Stimulated activated naive B cell treated with anti-CD40 and anti-IgM and Interleukin-4, amounts not matched to agents 10 μg/mL and 1 μg/mL and 100 μg/mL, for 72 hours (primary cell): ENCODE data around the gene PIK3R5.
A peak's percentile ranks its signal among the peaks of the same experiment; 100 is the strongest.

Experiments used
- ATAC-seq, 2 donors: fragments of 150-1000 bp; cut with Tn5 transposase; replicated peaks; 2 replicates each; pipeline ENCODE4 v1.10.0; 2021; ENCODE audit warnings: moderate library complexity in 1 of 2
- DNase-seq: peaks from one replicate; pipeline ENCODE4 v3.0.0; 2021
- H3K27ac Mint-ChIP-seq: one replicate; pipeline ENCODE4 v1.8.0; 2022; ENCODE audit warnings: mild to moderate bottlenecking, mixed read lengths
- H3K27me3 Mint-ChIP-seq, 2 donors: one replicate each; pipeline ENCODE4 v1.8.0; 2022; ENCODE audit warnings: mixed read lengths in 2 of 2
- H3K36me3 Mint-ChIP-seq, 2 donors: one replicate each; pipeline ENCODE4 v1.8.0; 2022; ENCODE audit warnings: mixed read lengths in 2 of 2, mild to moderate bottlenecking in 1 of 2
- H3K4me1 Mint-ChIP-seq, 2 donors: one replicate each; pipeline ENCODE4 v1.8.0; 2022; ENCODE audit warnings: mixed read lengths in 2 of 2, mild to moderate bottlenecking in 1 of 2
- H3K4me3 Mint-ChIP-seq, 2 donors: one replicate each; pipeline ENCODE4 v1.8.0; 2022; ENCODE audit warnings: mild to moderate bottlenecking in 2 of 2, mixed read lengths in 2 of 2, moderate library complexity in 1 of 2
- H3K9me3 Mint-ChIP-seq, 2 donors: one replicate each; pipeline ENCODE4 v1.8.0; 2022; ENCODE audit warnings: mixed read lengths in 2 of 2, mild to moderate bottlenecking in 1 of 2

Gene PIK3R5

GRCh38 chr17:8841844-8842243 lies 123.7 kb downstream of the PIK3R5 start:
- H3K36me3 Mint-ChIP-seq = no peaks in the 10 kb centered on the region
- DNase-seq (no peak), ATAC-seq (no peak)
- H3K27me3 Mint-ChIP-seq = peaks cover 10% of the 10 kb centered on the region in 2 donors
- no peaks in the 10 kb centered on the region for H3K9me3 Mint-ChIP-seq
- H3K4me1 Mint-ChIP-seq = peaks cover 8 to 16% of the 10 kb centered on the region in 2 donors
- no peak overlapping the region for H3K27ac Mint-ChIP-seq
- H3K4me3 Mint-ChIP-seq = no peak overlapping the region

- Mint-ChIP-seq H3K27ac (no peak overlapping the region), H3K4me3 (no peak overlapping the region), H3K9me3 (peaks cover 4 to 7% of the 10 kb centered on the region in 2 donors), H3K36me3 (peaks cover 5 to 10% of the 10 kb centered on the region in 2 donors), H3K4me1 (peaks cover 8 to 16% of the 10 kb centered on the region in 2 donors), H3K27me3 (peaks cover 14 to 27% of the 10 kb centered on the region in 2 donors)
- no peak for DNase-seq
- ATAC-seq = no peak
Measured at GRCh38 chr17:8839410-8839935, 126.0 kb downstream of the PIK3R5 start.

GRCh38 chr17:8838551-8839095 lies 126.9 kb downstream of the PIK3R5 start:
- peaks cover 5 to 13% of the 10 kb centered on the region in 2 donors for H3K4me1 Mint-ChIP-seq
- peaks cover 4 to 7% of the 10 kb centered on the region in 2 donors for H3K9me3 Mint-ChIP-seq
- H3K4me3 Mint-ChIP-seq = no peak overlapping the region
- peaks cover 14 to 27% of the 10 kb centered on the region in 2 donors for H3K27me3 Mint-ChIP-seq
- peaks cover 5 to 10% of the 10 kb centered on the region in 2 donors for H3K36me3 Mint-ChIP-seq
- ATAC-seq = no peak
- H3K27ac Mint-ChIP-seq = no peak overlapping the region
- DNase-seq = no peak

GRCh38 chr17:8837563-8838075 lies 127.9 kb downstream of the PIK3R5 start:
- Mint-ChIP-seq H3K27me3 (peaks cover 14 to 27% of the 10 kb centered on the region in 2 donors), H3K4me3 (no peak overlapping the region), H3K27ac (peak overlapping the region; percentile 14), H3K9me3 (peaks cover 4 to 7% of the 10 kb centered on the region in 2 donors), H3K4me1 (peaks cover 2 to 5% of the 10 kb centered on the region in 2 donors), H3K36me3 (peaks cover 5 to 10% of the 10 kb centered on the region in 2 donors)
- no peak for ATAC-seq
- no peak for DNase-seq

GRCh38 chr17:8836821-8837562 lies 128.5 kb downstream of the PIK3R5 start:
- ATAC-seq (no peak), DNase-seq (no peak)
- Mint-ChIP-seq H3K36me3 (peaks cover 5 to 10% of the 10 kb centered on the region in 2 donors), H3K27ac (no peak overlapping the region), H3K9me3 (peaks cover 4 to 7% of the 10 kb centered on the region in 2 donors), H3K4me3 (no peak overlapping the region), H3K27me3 (peaks cover 14 to 27% of the 10 kb centered on the region in 2 donors), H3K4me1 (peaks cover 0 to 2% of the 10 kb centered on the region in 2 donors)

GRCh38 chr17:8835631-8836364 lies 129.7 kb downstream of the PIK3R5 start:
- no peak for ATAC-seq
- H3K4me1 Mint-ChIP-seq = peaks cover 0 to 2% of the 10 kb centered on the region in 2 donors
- no peak overlapping the region for H3K27ac Mint-ChIP-seq
- no peak for DNase-seq
- no peak overlapping the region for H3K4me3 Mint-ChIP-seq
- peaks cover 14 to 27% of the 10 kb centered on the region in 2 donors for H3K27me3 Mint-ChIP-seq
- peaks cover 5 to 10% of the 10 kb centered on the region in 2 donors for H3K36me3 Mint-ChIP-seq
- peaks cover 4 to 7% of the 10 kb centered on the region in 2 donors for H3K9me3 Mint-ChIP-seq

DNA sequence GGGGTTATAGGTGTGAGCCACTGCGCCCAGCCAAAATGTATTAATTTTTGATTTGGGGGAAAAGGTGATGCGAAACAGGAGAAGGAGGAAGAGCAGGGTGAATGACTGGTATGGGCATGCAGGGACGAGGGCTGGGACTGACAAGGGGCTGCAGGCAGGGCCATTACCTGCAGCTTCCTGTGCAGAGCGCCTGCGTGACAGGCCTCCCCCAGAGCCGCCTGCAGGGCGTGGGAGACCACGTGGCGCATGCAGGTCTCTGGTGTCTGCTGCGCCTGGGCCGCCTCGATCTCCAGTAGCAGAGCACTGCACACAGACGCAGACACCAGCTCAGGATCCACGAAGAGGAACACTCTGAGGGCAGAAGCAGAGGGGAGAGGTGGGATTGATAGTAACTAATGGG lies 130.4 kb downstream of the PIK3R5 start:
- ATAC-seq = no peak
- Mint-ChIP-seq H3K36me3 (peaks cover 5 to 10% of the 10 kb centered on the region in 2 donors), H3K27me3 (peaks cover 14 to 27% of the 10 kb centered on the region in 2 donors), H3K4me1 (peaks cover 0 to 2% of the 10 kb centered on the region in 2 donors), H3K4me3 (no peak overlapping the region), H3K27ac (no peak overlapping the region), H3K9me3 (peaks cover 4 to 7% of the 10 kb centered on the region in 2 donors)
- DNase-seq = no peak

DNA sequence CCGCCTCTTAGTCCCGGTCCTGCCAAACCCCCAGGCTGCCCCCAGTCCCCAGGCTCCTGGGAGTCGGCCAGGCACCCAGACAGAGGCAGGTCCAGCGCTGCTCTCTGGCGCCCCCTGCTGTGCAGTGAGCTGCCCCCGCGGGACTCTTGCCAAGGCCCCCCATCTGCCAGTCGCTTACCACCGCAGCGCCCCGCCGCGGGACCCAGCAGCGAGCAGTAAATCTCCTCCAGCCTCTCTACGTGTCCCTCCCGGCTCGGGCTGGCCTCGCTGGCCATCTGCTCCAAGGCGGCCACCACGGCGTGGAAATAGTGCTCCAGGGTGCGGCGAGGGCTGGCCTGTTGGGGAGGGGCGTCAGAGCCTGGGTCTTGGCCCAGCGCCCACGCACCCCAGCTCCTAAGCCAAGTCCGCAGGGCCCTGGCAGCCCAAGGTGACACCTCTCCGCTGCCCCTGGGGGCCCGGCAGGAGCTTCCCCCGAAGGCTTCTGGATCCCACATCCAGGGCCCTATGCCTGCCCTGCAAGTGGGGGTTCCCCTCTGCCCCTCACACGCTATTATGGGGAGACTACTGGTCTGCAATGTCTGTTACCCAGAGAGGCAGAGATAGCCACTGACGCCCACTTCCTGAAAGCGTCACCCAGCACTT lies 132.7 kb downstream of the PIK3R5 start:
- peaks cover 4 to 7% of the 10 kb centered on the region in 2 donors for H3K9me3 Mint-ChIP-seq
- H3K27ac Mint-ChIP-seq = no peak overlapping the region
- peaks cover 14 to 26% of the 10 kb centered on the region in 2 donors for H3K27me3 Mint-ChIP-seq
- ATAC-seq = peak in 1 of 2 donors; percentile 42
- H3K36me3 Mint-ChIP-seq = peaks cover 5 to 10% of the 10 kb centered on the region in 2 donors
- H3K4me3 Mint-ChIP-seq = no peak overlapping the region
- no peak for DNase-seq
- H3K4me1 Mint-ChIP-seq = peaks cover 0 to 2% of the 10 kb centered on the region in 2 donors

DNA sequence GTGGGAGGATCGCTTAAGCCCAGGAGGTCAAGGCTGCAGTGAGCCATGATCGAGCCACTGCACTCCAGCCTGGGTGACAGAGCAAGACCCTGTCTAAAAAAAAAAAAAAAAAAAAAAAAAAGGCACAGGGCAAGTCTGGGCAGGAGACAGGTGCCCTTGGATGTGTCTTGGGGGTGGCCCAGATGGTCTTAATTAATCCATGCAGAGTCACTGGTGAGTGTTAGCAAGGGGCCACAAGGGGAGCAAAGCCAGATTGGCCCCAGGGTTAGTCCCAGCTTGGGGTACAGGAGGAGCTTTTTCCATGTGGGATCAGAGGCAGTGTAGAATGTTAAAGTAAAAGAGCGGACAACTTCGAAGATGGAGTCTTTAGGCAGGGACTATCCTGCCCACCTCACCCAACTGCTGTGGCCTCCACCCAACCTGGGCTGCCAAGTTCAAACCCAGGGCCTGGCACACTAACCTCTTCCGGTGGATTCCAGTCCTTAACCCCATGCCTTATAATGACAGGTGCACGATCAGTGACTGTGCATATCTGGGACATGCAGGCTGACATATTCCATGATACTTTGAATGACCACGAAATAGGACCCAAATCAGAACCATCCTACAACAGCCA lies 134.2 kb downstream of the PIK3R5 start:
- peaks cover 0 to 2% of the 10 kb centered on the region in 2 donors for H3K4me1 Mint-ChIP-seq
- DNase-seq (no peak), ATAC-seq (no peak)
- no peak overlapping the region for H3K27ac Mint-ChIP-seq
- no peak overlapping the region for H3K4me3 Mint-ChIP-seq
- peaks cover 5 to 10% of the 10 kb centered on the region in 2 donors for H3K36me3 Mint-ChIP-seq
- H3K27me3 Mint-ChIP-seq = peaks cover 0 to 14% of the 10 kb centered on the region in 2 donors
- H3K9me3 Mint-ChIP-seq = peaks cover 5 to 7% of the 10 kb centered on the region in 2 donors

DNA sequence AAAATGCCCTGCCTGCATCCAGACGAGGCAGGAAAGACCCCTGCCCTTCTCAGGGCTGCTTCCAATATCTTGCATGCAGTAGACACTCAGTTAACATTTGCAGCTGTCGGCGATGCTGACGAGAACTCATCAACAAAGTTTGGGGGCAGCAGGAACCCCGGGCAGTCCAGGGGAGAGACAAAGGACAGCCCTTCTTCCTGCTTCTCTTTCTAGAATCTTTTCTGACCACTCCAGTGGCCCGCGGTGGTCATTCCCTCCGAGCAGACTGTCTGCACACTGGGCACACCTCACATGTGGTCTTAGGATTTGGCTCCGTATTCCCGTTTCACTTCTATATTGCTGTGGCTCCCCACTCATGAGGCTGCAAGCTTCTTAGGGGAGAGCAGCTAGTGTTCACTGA lies 135.4 kb downstream of the PIK3R5 start:
- Mint-ChIP-seq H3K27ac (no peak overlapping the region), H3K27me3 (peaks cover 0 to 2% of the 10 kb centered on the region in 2 donors), H3K36me3 (peaks cover 2 to 4% of the 10 kb centered on the region in 2 donors), H3K4me1 (no peaks in the 10 kb centered on the region), H3K4me3 (no peak overlapping the region), H3K9me3 (peaks cover 2 to 4% of the 10 kb centered on the region in 2 donors)
- ATAC-seq (no peak), DNase-seq (no peak)

- Mint-ChIP-seq H3K4me1 (no peaks in the 10 kb centered on the region), H3K27ac (no peak overlapping the region), H3K4me3 (no peak overlapping the region), H3K27me3 (no peaks in the 10 kb centered on the region), H3K9me3 (peaks cover 0 to 5% of the 10 kb centered on the region in 2 donors), H3K36me3 (peaks cover 3 to 4% of the 10 kb centered on the region in 2 donors)
- DNase-seq = no peak
- no peak for ATAC-seq
Measured at GRCh38 chr17:8829036-8829941, 136.2 kb downstream of the PIK3R5 start.
